ENCODE results near the gene PIR. TPM values are rescaled to one million over a fixed set of nuclear protein-coding genes. Genes with fewer than 3 reads are reported as not detected.

Gene PIR
- total RNA-seq, 1 experiment from 2014 or later = 27.5 TPM

DNA sequence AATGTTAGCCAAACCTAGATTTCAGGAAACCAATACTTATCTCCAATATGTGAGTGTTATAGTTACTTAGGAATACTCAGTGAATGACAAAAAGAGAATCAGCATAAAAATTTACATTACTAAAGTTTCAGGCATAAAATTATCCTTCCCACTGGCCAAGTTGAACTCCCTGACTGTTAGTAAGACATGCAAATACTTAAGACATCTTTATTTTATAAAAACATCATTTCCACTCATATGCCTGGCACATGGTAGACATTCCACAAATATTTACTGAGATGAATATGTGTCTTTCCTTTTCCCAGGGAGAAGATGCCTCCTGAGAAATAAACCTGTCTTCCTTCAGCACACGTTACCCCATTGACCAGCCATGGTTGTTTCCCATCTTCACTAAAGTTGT, 116.2 kb downstream of the PIR start:
- RAD21 ChIA-PET (ENCODE audit: low non-redundant PET in 1 of 2, low total read pairs in 2 of 2, uncharacterized antibody in 2 of 2, unreplicated experiment in 2 of 2) = no interaction called here
- TF ChIP-seq CBX3 (IDR thresholded peaks at IDR 0.05; ENCODE audit: low read depth) (no peak), SIN3A (IDR thresholded peaks at IDR 0.05; ENCODE audit: low read depth) (no peak), POLR2A (IDR thresholded peaks at IDR 0.05; ENCODE audit: borderline replicate concordance, extremely low read depth, insufficient read depth, insufficient read length) (no peak), TCF7L2 (IDR thresholded peaks at IDR 0.05; ENCODE audit: borderline replicate concordance, extremely low read depth, insufficient read depth, insufficient read length) (no peak), SRF (IDR thresholded peaks at IDR 0.05; ENCODE audit: low read depth) (no peak), SP1 (IDR thresholded peaks at IDR 0.05; ENCODE audit: low read depth) (no peak), ZNF274 (IDR thresholded peaks at IDR 0.05; ENCODE audit: low read depth, low read length) (no peak), JUND (IDR thresholded peaks at IDR 0.05) (no peak), MAX (IDR thresholded peaks at IDR 0.05) (no peak), ELF1 (IDR thresholded peaks at IDR 0.05; ENCODE audit: borderline replicate concordance, low read depth) (no peak), FOSL1 (IDR thresholded peaks at IDR 0.05; ENCODE audit: low read depth) (no peak), REST (IDR thresholded peaks at IDR 0.05; ENCODE audit: low read depth) (no peak), YY1 (IDR thresholded peaks at IDR 0.05; ENCODE audit: extremely low read depth, insufficient replicate concordance, low read depth, low read length) (no peak), RAD21 (IDR thresholded peaks at IDR 0.05; ENCODE audit: low read depth) (no peak), EGR1 (IDR thresholded peaks at IDR 0.05; ENCODE audit: low read depth) (no peak), CEBPB (IDR thresholded peaks at IDR 0.05; ENCODE audit: low read depth) (no peak)
- TF ChIP-seq, protein P1, sequence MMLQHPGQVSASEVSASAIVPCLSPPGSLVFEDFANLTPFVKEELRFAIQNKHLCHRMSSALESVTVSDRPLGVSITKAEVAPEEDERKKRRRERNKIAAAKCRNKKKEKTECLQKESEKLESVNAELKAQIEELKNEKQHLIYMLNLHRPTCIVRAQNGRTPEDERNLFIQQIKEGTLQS (IDR thresholded peaks at IDR 0.05) = no peak
- TF ChIP-seq, protein P2, sequence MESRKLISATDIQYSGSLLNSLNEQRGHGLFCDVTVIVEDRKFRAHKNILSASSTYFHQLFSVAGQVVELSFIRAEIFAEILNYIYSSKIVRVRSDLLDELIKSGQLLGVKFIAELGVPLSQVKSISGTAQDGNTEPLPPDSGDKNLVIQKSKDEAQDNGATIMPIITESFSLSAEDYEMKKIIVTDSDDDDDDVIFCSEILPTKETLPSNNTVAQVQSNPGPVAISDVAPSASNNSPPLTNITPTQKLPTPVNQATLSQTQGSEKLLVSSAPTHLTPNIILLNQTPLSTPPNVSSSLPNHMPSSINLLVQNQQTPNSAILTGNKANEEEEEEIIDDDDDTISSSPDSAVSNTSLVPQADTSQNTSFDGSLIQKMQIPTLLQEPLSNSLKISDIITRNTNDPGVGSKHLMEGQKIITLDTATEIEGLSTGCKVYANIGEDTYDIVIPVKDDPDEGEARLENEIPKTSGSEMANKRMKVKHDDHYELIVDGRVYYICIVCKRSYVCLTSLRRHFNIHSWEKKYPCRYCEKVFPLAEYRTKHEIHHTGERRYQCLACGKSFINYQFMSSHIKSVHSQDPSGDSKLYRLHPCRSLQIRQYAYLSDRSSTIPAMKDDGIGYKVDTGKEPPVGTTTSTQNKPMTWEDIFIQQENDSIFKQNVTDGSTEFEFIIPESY (IDR thresholded peaks at IDR 0.05; ENCODE audit: extremely low read depth, insufficient replicate concordance, low read length) = no peak
- TF ChIP-seq, protein P3, sequence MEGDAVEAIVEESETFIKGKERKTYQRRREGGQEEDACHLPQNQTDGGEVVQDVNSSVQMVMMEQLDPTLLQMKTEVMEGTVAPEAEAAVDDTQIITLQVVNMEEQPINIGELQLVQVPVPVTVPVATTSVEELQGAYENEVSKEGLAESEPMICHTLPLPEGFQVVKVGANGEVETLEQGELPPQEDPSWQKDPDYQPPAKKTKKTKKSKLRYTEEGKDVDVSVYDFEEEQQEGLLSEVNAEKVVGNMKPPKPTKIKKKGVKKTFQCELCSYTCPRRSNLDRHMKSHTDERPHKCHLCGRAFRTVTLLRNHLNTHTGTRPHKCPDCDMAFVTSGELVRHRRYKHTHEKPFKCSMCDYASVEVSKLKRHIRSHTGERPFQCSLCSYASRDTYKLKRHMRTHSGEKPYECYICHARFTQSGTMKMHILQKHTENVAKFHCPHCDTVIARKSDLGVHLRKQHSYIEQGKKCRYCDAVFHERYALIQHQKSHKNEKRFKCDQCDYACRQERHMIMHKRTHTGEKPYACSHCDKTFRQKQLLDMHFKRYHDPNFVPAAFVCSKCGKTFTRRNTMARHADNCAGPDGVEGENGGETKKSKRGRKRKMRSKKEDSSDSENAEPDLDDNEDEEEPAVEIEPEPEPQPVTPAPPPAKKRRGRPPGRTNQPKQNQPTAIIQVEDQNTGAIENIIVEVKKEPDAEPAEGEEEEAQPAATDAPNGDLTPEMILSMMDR (IDR thresholded peaks at IDR 0.05 in 2 of 3, conservative IDR thresholded peaks at IDR 0.05 in 1 of 3; ENCODE audit: borderline replicate concordance in 1 of 3, insufficient read depth in 1 of 3, low read depth in 2 of 3, low read length in 2 of 3) = no peak
- no TSS peak for BruUV-seq (replicated peaks)

More for the DNA sequence above, 116.2 kb downstream of the PIR start:
- intact Hi-C loops (cut with micrococcal nuclease) = no loop called here
- H2AFZ ChIP-seq (ENCODE audit: low read depth, low read length, poor library complexity, severe bottlenecking) = no peak overlapping the region
- H3K79me2 ChIP-seq (ENCODE audit: insufficient read depth, low read length) = no peaks in the 10 kb centered on the region
- H3K4me2 ChIP-seq (ENCODE audit: low read length) = no peak overlapping the region
- DNase-seq (ENCODE audit: low read depth, low spot score) = no peak
- no peaks in the 10 kb centered on the region for H4K20me1 ChIP-seq (ENCODE audit: insufficient read depth)
- H3K36me3 ChIP-seq (ENCODE audit: control insufficient read depth in 1 of 2, insufficient read depth in 2 of 2, low read length in 2 of 2) = no peaks in the 10 kb centered on the region
- no peak overlapping the region for H3K9ac ChIP-seq (ENCODE audit: low read length)
- no peaks in the 10 kb centered on the region for H3K27me3 ChIP-seq (ENCODE audit: insufficient read depth, low read length)
- no peak overlapping the region for H3K4me3 ChIP-seq (replicated peaks in 1 of 2; ENCODE audit: low read depth in 1 of 2, low read length in 2 of 2)
- H3K9me2 ChIP-seq (ENCODE audit: insufficient read depth) = no peaks in the 10 kb centered on the region
- no peaks in the 10 kb centered on the region for H3K4me1 ChIP-seq (ENCODE audit: control insufficient read depth in 1 of 2, insufficient read depth in 2 of 2, low read length in 2 of 2)
- no peak overlapping the region for H3K27ac ChIP-seq (ENCODE audit: low read depth, low read length)
- ATAC-seq = no peak
- H3K9me3 ChIP-seq (ENCODE audit: control insufficient read depth in 1 of 2, insufficient read depth in 1 of 2, low read depth in 1 of 2, low read length in 2 of 2) = no peaks in the 10 kb centered on the region
- ChIA-PET POLR2A (no interaction called here), CTCF (no interaction called here)

All from HCT116 (cell line).